OCI-LY3 (cell line): ENCODE data around the gene CTNNA1.

Experiments used
- H2AFZ ChIP-seq: fragments of 200-600, 300-600 bp; shearing (Covaris generic); 2 replicates; pipeline ENCODE4 v1.6.0; 2014; ENCODE audit warnings: antibody characterized with exemption, low read depth, low read length
- H3K27ac ChIP-seq: fragments of 200-600, 300-600 bp; sonication (generic); 2 replicates; pipeline ENCODE4 v1.5.1; 2014; ENCODE audit warnings: mild to moderate bottlenecking, low read length, moderate library complexity, mixed read lengths
- H3K27me3 ChIP-seq: fragments of 200-600, 300-600 bp; sonication (generic); 2 replicates; pipeline ENCODE4 v1.6.1; 2014; ENCODE audit warnings: low read depth, low read length, mixed read lengths
- H3K36me3 ChIP-seq: fragments of 200-600, 300-600 bp; sonication (generic); replicated peaks from 2 replicates; pipeline ENCODE3; 2014; ENCODE audit warnings: low read depth, low read length, mixed read lengths
- H3K4me1 ChIP-seq: fragments of 300-600, 200-600 bp; sonication (generic); 2 replicates; pipeline ENCODE4 v1.6.1; 2014; ENCODE audit warnings: low read length, mixed read lengths
- H3K4me2 ChIP-seq: fragments of 200-600, 300-600 bp; sonication (generic); 2 replicates; pipeline ENCODE4 v1.6.1; 2014; ENCODE audit warnings: low read length, mixed read lengths
- H3K4me3 ChIP-seq: fragments of 300-600, 200-600 bp; sonication (generic); 2 replicates; pipeline ENCODE4 v1.5.1; 2014; ENCODE audit warnings: antibody characterized with exemption, mild to moderate bottlenecking, low read length, moderate library complexity
- H3K79me2 ChIP-seq: fragments of 300-600, 200-600 bp; shearing (Covaris generic); 2 replicates; pipeline ENCODE4 v1.6.1; 2014; ENCODE audit warnings: mild to moderate bottlenecking, low read length, mixed read lengths
- H3K9ac ChIP-seq: fragments of 300-600, 200-600 bp; shearing (Covaris generic); 2 replicates; pipeline ENCODE4 v1.6.0; 2014; ENCODE audit warnings: mild to moderate bottlenecking, low read length, moderate library complexity
- H3K9me3 ChIP-seq: fragments of 200-600, 300-600 bp; shearing (Covaris generic); 2 replicates; pipeline ENCODE4 v1.6.1; 2014; ENCODE audit warnings: low read length, mixed read lengths; ENCODE audit not compliant: insufficient read depth
- H4K20me1 ChIP-seq: fragments of 200-600, 300-600 bp; sonication (generic); 2 replicates; pipeline ENCODE4 v1.6.1; 2016; ENCODE audit warnings: low read length, mixed read lengths; ENCODE audit not compliant: insufficient read depth
- EZH2phosphoT487 ChIP-seq: fragments of 200-600 bp; shearing (Covaris generic); IDR thresholded peaks from 2 replicates; pipeline ENCODE4 v1.6.1; 2018; ENCODE audit warnings: antibody characterized with exemption, mixed run types, low read depth
- TF ChIP-seq, protein P1 (sequence below): fragments of 200-600, 300-600 bp; sonication (generic); IDR thresholded peaks from 2 replicates; pipeline ENCODE4 v1.5.1; 2014; ENCODE audit warnings: antibody characterized with exemption, low read length, low read depth

Gene CTNNA1

DNA sequence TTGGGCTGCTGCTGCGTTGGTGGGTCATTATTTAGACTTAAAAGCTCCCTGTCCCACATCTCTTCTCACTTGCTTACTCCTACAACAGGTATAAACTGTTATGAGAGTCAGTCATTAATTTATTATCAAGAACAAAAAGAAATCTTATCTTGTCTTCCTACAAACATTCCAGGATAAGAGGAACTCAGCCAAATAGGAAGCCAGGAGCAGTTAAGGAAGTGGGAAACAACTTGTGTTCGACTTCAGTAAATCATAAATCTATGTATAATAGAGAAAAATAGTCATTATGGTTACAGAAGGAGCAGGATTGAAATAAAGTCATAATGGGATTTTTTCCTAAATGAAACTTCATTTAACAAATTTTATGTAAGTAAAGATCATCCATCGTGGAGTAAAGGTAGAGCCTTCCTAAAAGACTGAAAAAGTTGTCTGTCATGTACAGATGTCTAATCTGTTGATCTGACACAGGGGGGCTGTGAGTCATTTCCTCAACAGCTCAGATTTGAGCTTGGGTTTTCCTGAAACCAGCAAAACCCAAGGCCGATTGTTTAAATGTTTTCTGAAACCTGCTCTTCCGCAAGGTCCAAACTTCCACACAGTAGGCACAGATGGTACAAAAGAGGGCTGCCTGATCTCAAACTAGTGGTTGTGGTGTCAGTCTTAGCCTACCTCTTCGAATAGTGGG is 147.2 kb downstream of the CTNNA1 start:
- Histone ChIP-seq H3K4me3 (no peak overlapping the region), H3K27ac (no peak overlapping the region), H3K4me1 (no peaks in the 10 kb centered on the region), H4K20me1 (no peaks in the 10 kb centered on the region), H3K36me3 (no peaks in the 10 kb centered on the region), H3K4me2 (no peak overlapping the region), H2AFZ (no peak overlapping the region), H3K9ac (no peak overlapping the region), H3K27me3 (no peaks in the 10 kb centered on the region), H3K9me3 (no peaks in the 10 kb centered on the region), H3K79me2 (no peaks in the 10 kb centered on the region)
- TF ChIP-seq EZH2phosphoT487 = no peak
- TF ChIP-seq, protein P1, sequence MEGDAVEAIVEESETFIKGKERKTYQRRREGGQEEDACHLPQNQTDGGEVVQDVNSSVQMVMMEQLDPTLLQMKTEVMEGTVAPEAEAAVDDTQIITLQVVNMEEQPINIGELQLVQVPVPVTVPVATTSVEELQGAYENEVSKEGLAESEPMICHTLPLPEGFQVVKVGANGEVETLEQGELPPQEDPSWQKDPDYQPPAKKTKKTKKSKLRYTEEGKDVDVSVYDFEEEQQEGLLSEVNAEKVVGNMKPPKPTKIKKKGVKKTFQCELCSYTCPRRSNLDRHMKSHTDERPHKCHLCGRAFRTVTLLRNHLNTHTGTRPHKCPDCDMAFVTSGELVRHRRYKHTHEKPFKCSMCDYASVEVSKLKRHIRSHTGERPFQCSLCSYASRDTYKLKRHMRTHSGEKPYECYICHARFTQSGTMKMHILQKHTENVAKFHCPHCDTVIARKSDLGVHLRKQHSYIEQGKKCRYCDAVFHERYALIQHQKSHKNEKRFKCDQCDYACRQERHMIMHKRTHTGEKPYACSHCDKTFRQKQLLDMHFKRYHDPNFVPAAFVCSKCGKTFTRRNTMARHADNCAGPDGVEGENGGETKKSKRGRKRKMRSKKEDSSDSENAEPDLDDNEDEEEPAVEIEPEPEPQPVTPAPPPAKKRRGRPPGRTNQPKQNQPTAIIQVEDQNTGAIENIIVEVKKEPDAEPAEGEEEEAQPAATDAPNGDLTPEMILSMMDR = no peak

DNA sequence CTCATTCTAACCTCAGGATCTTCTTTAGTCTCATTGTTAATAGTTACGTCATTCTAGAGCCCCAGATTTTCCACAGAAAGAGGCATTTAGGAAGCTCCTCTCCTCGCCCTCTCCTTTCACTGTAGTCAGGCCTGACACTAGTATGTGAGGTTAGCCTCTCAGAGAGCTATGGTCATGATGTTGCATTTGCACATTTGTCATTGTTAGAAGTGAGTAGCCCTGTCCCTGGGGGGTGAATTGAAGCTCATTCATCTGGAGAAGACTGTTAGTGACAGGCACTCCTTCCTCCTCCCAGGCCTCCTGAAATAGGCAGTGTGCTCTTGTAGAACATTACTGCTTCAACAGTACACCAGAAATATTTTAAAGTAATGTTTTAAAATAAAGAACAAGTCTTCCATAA is 148.5 kb downstream of the CTNNA1 start:
- Histone ChIP-seq H3K36me3 (no peaks in the 10 kb centered on the region), H3K79me2 (no peaks in the 10 kb centered on the region), H3K27ac (no peak overlapping the region), H4K20me1 (no peaks in the 10 kb centered on the region), H2AFZ (no peak overlapping the region), H3K9me3 (no peaks in the 10 kb centered on the region), H3K27me3 (no peaks in the 10 kb centered on the region), H3K4me3 (no peak overlapping the region), H3K4me2 (no peak overlapping the region), H3K9ac (no peak overlapping the region), H3K4me1 (no peaks in the 10 kb centered on the region)
- TF ChIP-seq, protein P1 = no peak
- no peak for TF ChIP-seq EZH2phosphoT487

DNA sequence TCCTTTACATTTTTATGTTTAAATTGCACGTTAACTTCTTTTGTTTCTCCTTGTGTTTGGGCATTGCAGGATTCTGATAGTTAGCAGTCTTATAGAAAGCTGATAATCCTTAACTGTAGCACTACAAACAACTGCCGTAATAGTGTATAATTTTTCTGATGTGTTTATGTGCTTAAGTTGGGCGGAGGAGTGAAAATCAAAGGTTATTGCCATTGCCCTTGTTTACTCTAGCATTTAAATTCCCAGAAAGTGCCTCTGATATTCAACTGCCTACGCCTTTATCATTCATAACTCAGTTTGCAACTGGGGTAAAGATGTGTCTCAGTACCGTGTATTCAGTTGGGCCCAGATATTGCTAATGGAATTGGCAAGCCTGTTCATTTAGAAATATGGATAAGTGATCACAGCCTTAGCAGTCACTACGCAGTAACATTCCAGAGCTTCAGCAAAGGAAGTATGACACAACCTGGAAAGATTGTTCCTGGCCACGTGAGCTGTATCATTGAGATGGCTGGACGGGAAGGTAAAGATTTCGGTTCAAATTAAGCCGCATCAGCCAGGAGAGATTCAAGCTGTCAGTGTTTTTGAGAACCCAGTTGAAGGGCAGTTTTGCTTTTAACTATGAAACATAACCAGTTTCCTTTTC is 150.0 kb downstream of the CTNNA1 start:
- Histone ChIP-seq H3K79me2 (no peaks in the 10 kb centered on the region), H3K9ac (no peak overlapping the region), H3K27ac (no peak overlapping the region), H4K20me1 (no peaks in the 10 kb centered on the region), H3K9me3 (no peaks in the 10 kb centered on the region), H2AFZ (no peak overlapping the region), H3K4me3 (no peak overlapping the region), H3K4me2 (no peak overlapping the region), H3K4me1 (no peaks in the 10 kb centered on the region), H3K36me3 (no peaks in the 10 kb centered on the region), H3K27me3 (no peaks in the 10 kb centered on the region)
- no peak for TF ChIP-seq EZH2phosphoT487
- TF ChIP-seq, protein P1 = no peak

DNA sequence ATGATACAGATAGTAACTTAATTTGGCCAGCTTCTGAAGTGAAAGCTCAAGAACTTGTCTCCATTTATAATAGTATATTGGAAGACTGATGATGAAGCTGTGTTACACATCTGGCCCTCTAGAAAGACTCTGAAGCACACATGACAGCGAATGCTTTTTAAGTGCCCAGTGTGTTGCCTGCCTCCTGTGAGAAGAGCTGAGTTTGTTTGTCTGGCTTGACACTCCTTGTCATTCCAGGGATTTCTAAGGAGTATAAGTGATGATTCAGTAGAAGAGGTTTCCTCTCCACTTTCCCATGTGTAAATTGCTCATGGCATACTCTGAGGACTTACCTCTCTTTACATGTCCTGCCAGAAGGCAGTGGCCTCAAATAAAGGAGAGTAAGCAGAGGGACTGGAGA is 152.3 kb downstream of the CTNNA1 start:
- H3K9me3 ChIP-seq = no peaks in the 10 kb centered on the region
- no peaks in the 10 kb centered on the region for H3K27me3 ChIP-seq
- no peak overlapping the region for H3K4me3 ChIP-seq
- no peaks in the 10 kb centered on the region for H4K20me1 ChIP-seq
- H3K4me2 ChIP-seq = no peak overlapping the region
- H2AFZ ChIP-seq = no peak overlapping the region
- H3K27ac ChIP-seq = no peak overlapping the region
- no peak overlapping the region for H3K9ac ChIP-seq
- no peak for TF ChIP-seq EZH2phosphoT487
- TF ChIP-seq, protein P1 = no peak
- no peaks in the 10 kb centered on the region for H3K36me3 ChIP-seq
- H3K79me2 ChIP-seq = no peaks in the 10 kb centered on the region
- no peaks in the 10 kb centered on the region for H3K4me1 ChIP-seq
